GM23338 (cell line): ENCODE results near the gene VSIG4. TPM values are rescaled to one million over a fixed set of nuclear protein-coding genes. Genes with fewer than 3 reads are reported as not detected.
A peak's percentile ranks its signal among the peaks of the same experiment; 100 is the strongest.

Experiments used
- ATAC-seq: fragments of 200-7000 bp; cut with Tn5 transposase; 3 replicates; pipeline ENCODE4 v1.9.1; 2020
- DNase-seq: peaks from one replicate; pipeline ENCODE4 v3.0.0-alpha.2; 2015; ENCODE audit warnings: low spot score
- H2AFZ ChIP-seq: fragments of 200-600 bp; sonication (generic); 2 replicates; pipeline ENCODE4 v1.8.0; 2016; ENCODE audit warnings: antibody characterized with exemption, mild to moderate bottlenecking, moderate library complexity
- H3F3A ChIP-seq: fragments of 200-600 bp; sonication (generic); replicated peaks from 2 replicates; pipeline ENCODE4 v1.8.0; 2017; ENCODE audit warnings: antibody characterized with exemption, mixed run types, low read depth
- H3K27ac ChIP-seq: fragments of 200-600 bp; sonication (generic); 2 replicates; pipeline ENCODE4 v1.6.1; 2016; ENCODE audit warnings: low read depth
- H3K27me3 ChIP-seq: fragments of 200-600 bp; sonication (generic); 2 replicates; pipeline ENCODE4 v1.8.0; 2016; ENCODE audit warnings: mild to moderate bottlenecking, mixed run types, moderate library complexity; ENCODE audit not compliant: insufficient read depth
- H3K36me3 ChIP-seq: fragments of 200-600 bp; sonication (generic); 2 replicates; pipeline ENCODE4 v1.8.0; 2016; ENCODE audit warnings: mild to moderate bottlenecking; ENCODE audit not compliant: insufficient read depth
- H3K4me1 ChIP-seq: fragments of 200-600 bp; sonication (generic); 2 replicates; pipeline ENCODE4 v1.8.0; 2016; ENCODE audit warnings: mild to moderate bottlenecking, moderate library complexity; ENCODE audit not compliant: insufficient read depth
- H3K4me2 ChIP-seq: fragments of 200-600 bp; sonication (generic); 2 replicates; pipeline ENCODE4 v1.7.1; 2017; ENCODE audit warnings: mixed run types
- H3K4me3 ChIP-seq: fragments of 200-600 bp; sonication (generic); 2 replicates; pipeline ENCODE4 v1.6.1; 2016; ENCODE audit warnings: mixed run types
- H3K79me2 ChIP-seq: fragments of 200-600 bp; sonication (generic); replicated peaks from 2 replicates; pipeline ENCODE4 v1.8.0; 2017; ENCODE audit warnings: mild to moderate bottlenecking; ENCODE audit not compliant: insufficient read depth
- H3K9me2 ChIP-seq: fragments of 200-600 bp; sonication (generic); 2 replicates; pipeline ENCODE4 v1.8.0; 2017; ENCODE audit not compliant: insufficient read depth
- H4K20me1 ChIP-seq: fragments of 200-600 bp; sonication (generic); replicated peaks from 2 replicates; pipeline ENCODE4 v1.8.0; 2017; ENCODE audit warnings: mild to moderate bottlenecking; ENCODE audit not compliant: insufficient read depth
- H3K27ac Mint-ChIP-seq: 2 replicates; pipeline ENCODE4 v1.8.0; 2020; ENCODE audit warnings: inconsistent platforms, mild to moderate bottlenecking, moderate library complexity, mixed read lengths
- H3K27me3 Mint-ChIP-seq: 3 replicates; pipeline ENCODE4 v1.8.0; 2022; ENCODE audit warnings: low read depth, mild to moderate bottlenecking, moderate library complexity, mixed read lengths, inconsistent platforms; ENCODE audit not compliant: insufficient read depth, poor library complexity
- H3K36me3 Mint-ChIP-seq: 3 replicates; pipeline ENCODE4 v1.8.0; 2021; ENCODE audit warnings: low read depth, mild to moderate bottlenecking, inconsistent platforms, moderate library complexity, mixed read lengths
- H3K4me1 Mint-ChIP-seq: 3 replicates; pipeline ENCODE4 v1.8.0; 2020; ENCODE audit warnings: mild to moderate bottlenecking, inconsistent platforms, mixed read lengths
- H3K4me3 Mint-ChIP-seq: 3 replicates; pipeline ENCODE4 v1.8.0; 2021; ENCODE audit warnings: moderate library complexity, mild to moderate bottlenecking, inconsistent platforms, mixed read lengths
- H3K9me3 Mint-ChIP-seq: 3 replicates; pipeline ENCODE4 v1.8.0; 2020; ENCODE audit warnings: moderate library complexity, mild to moderate bottlenecking, inconsistent platforms, mixed read lengths
- CREB1 ChIP-seq: fragments of 250-450 bp; sonication (Bioruptor Pico); IDR thresholded peaks from 2 replicates; pipeline ENCODE4 v1.5.0; 2020; ENCODE audit warnings: low read depth, mild to moderate bottlenecking, moderate library complexity
- EZH2phosphoT487 ChIP-seq: fragments of 200-600 bp; sonication (generic); IDR thresholded peaks from one replicate; pipeline ENCODE4 v1.8.1; 2018; ENCODE audit warnings: antibody characterized with exemption; ENCODE audit not compliant: unreplicated experiment
- ZNF331 ChIP-seq: fragments of 250-450 bp; sonication (Bioruptor Pico); IDR thresholded peaks from 2 replicates; pipeline ENCODE4 v1.5.0; 2020; ENCODE audit warnings: low read depth, mild to moderate bottlenecking, moderate library complexity
- polyA plus RNA-seq: library from polyadenylated mRNA; unstranded; fragments of >200 nt; fragmentation: Nextera tagmentation; extraction: Ambion mirVana; gene quantifications from 2 replicates; pipeline ENCODE4 v1.2.1, GENCODE V29; 2016
- total RNA-seq: library from RNA; depleted of rRNA; stranded (reverse); fragments of >200 nt; shearing (Covaris generic); gene quantifications from 2 replicates; pipeline ENCODE4 v1.2.3, GENCODE V29; 2014
- TF ChIP-seq, protein P1 (sequence below): IDR thresholded peaks from one replicate; pipeline ENCODE4 v1.6.1; 2018; ENCODE audit warnings: antibody characterized with exemption; ENCODE audit not compliant: unreplicated experiment
- TF ChIP-seq, protein P2 (sequence below), 2 experiments: fragments of 200-600 bp in 1 of 2; sonication (generic) in 1 of 2; conservative IDR thresholded peaks; 2 replicates each; pipeline versions ENCODE4 v1.5.1 to v1.6.1; 2016 to 2017; ENCODE audit warnings: antibody characterized with exemption in 2 of 2, low read depth in 2 of 2, mild to moderate bottlenecking in 2 of 2, moderate library complexity in 1 of 2

Gene VSIG4
- total and polyA plus RNA-seq, 2 experiments from 2014 or later, result not detected

DNA sequence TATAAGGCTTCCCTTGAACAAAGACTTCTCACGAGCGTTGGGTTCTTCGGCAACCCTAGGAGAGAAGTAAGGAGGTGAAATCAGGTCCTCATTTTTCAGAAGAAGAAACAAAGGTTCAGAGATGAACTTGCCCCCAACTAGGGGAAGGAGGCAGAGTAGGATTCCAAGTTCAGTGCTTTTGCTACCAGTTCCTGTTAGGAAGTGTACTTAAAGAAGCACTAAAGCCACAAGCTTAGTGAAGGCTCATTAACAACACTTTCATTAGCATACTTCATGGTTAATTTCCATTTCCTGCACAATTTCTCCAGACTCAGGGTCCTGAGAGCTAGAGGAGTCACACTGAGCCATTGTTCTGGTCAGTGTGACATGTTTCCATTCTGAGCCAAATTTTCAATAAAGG is 52.1 kb downstream of the VSIG4 start (continued):
- TF ChIP-seq ZNF331 (CRISPR knock-in tag) (no peak), EZH2phosphoT487 (no peak), CREB1 (no peak)

DNA sequence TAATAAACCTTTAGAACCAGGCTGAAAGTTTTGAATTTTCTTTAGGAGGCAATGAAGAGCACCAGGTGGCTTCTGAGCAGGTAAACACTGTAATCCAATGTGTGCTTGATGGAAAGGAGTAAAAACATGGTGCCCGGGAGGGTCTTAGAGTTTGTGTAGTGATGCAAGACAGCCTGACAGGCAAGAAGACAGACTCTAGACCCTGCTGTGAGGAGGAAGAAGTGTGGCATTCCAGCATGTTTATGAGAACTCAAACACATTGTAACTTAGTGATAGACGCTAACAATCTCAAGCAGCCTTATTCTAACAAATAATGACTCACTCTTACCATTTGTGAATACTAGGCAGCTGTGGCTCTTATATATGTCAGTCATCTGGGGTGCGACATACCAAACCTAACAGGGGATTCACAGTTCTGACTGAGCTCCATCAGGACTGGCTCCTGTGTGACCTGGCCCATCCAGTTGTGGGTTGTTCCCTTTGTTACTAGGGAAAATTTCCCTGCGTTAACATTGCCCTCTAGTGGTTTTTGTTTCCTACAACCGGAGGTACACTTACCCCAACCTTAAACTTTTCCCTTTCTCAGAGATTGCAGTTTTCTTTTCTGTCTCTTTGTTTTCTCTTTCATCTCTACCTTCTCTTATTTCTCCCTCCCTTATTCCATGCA is 53.8 kb downstream of the VSIG4 start:
- no peaks in the 10 kb centered on the region for H3K9me3 Mint-ChIP-seq
- H3K4me3 Mint-ChIP-seq, result no peak overlapping the region
- H3K27ac ChIP-seq, result no peak overlapping the region

More for the DNA sequence above, 53.8 kb downstream of the VSIG4 start:
- Histone ChIP-seq H3K4me1 (no peaks in the 10 kb centered on the region), H4K20me1 (no peaks in the 10 kb centered on the region), H3K9me2 (no peaks in the 10 kb centered on the region), H3F3A (no peaks in the 10 kb centered on the region), H3K4me3 (no peak overlapping the region), H3K36me3 (no peaks in the 10 kb centered on the region), H3K4me2 (no peak overlapping the region), H3K79me2 (no peaks in the 10 kb centered on the region), H3K27me3 (no peaks in the 10 kb centered on the region), H2AFZ (peak overlapping the region; percentile 72)
- no peaks in the 10 kb centered on the region for H3K27me3 Mint-ChIP-seq
- TF ChIP-seq, protein P1, sequence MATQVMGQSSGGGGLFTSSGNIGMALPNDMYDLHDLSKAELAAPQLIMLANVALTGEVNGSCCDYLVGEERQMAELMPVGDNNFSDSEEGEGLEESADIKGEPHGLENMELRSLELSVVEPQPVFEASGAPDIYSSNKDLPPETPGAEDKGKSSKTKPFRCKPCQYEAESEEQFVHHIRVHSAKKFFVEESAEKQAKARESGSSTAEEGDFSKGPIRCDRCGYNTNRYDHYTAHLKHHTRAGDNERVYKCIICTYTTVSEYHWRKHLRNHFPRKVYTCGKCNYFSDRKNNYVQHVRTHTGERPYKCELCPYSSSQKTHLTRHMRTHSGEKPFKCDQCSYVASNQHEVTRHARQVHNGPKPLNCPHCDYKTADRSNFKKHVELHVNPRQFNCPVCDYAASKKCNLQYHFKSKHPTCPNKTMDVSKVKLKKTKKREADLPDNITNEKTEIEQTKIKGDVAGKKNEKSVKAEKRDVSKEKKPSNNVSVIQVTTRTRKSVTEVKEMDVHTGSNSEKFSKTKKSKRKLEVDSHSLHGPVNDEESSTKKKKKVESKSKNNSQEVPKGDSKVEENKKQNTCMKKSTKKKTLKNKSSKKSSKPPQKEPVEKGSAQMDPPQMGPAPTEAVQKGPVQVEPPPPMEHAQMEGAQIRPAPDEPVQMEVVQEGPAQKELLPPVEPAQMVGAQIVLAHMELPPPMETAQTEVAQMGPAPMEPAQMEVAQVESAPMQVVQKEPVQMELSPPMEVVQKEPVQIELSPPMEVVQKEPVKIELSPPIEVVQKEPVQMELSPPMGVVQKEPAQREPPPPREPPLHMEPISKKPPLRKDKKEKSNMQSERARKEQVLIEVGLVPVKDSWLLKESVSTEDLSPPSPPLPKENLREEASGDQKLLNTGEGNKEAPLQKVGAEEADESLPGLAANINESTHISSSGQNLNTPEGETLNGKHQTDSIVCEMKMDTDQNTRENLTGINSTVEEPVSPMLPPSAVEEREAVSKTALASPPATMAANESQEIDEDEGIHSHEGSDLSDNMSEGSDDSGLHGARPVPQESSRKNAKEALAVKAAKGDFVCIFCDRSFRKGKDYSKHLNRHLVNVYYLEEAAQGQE, result no peak
- TF ChIP-seq, protein P2, sequence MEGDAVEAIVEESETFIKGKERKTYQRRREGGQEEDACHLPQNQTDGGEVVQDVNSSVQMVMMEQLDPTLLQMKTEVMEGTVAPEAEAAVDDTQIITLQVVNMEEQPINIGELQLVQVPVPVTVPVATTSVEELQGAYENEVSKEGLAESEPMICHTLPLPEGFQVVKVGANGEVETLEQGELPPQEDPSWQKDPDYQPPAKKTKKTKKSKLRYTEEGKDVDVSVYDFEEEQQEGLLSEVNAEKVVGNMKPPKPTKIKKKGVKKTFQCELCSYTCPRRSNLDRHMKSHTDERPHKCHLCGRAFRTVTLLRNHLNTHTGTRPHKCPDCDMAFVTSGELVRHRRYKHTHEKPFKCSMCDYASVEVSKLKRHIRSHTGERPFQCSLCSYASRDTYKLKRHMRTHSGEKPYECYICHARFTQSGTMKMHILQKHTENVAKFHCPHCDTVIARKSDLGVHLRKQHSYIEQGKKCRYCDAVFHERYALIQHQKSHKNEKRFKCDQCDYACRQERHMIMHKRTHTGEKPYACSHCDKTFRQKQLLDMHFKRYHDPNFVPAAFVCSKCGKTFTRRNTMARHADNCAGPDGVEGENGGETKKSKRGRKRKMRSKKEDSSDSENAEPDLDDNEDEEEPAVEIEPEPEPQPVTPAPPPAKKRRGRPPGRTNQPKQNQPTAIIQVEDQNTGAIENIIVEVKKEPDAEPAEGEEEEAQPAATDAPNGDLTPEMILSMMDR (conservative IDR thresholded peaks at IDR 0.05; ENCODE audit: low read depth in 2 of 2), result peak; percentile 55 to 64
- H3K36me3 Mint-ChIP-seq, result no peaks in the 10 kb centered on the region
- peaks cover 9% of the 10 kb centered on the region; the same call in 2 of the 3 replicates for H3K4me1 Mint-ChIP-seq
- H3K27ac Mint-ChIP-seq, result no peak overlapping the region
- DNase-seq (peak; percentile 82), ATAC-seq (peak; percentile 87)
